AG09319 (cell line): ENCODE data around the gene CABLES1.

Experiments used
- DNase-seq: peaks from one replicate; pipeline ENCODE4 v3.0.0-alpha.2; 2010; ENCODE audit warnings: low read depth; ENCODE audit errors: extremely low read depth
- TF ChIP-seq, protein P1 (sequence below): IDR thresholded peaks from 2 replicates; pipeline ENCODE4 v1.5.1; 2011; ENCODE audit warnings: low read depth, mild to moderate bottlenecking, inconsistent platforms, low read length, moderate library complexity

The CABLES1 gene

DNA sequence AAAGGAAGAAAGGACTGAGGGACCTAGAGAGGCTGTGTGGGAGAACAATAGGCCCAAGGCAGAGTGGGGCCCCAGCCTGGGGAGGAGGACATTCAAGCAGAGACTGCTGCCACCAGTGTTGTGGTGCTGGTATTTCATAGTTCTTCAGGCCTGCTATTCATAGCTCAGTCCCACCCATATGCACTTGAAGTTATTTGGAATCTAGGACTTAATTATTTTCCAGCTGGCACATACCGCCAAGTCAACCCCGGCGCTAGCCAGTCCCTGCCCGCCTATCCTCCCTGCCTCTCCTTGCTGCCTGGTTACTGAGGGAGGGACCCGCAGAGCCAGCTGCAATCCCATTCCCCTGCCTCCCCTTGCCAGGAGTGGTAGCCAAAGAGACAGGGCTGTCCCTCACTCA is 141.2 kb downstream of the CABLES1 start:
- DNase-seq: no peak

DNA sequence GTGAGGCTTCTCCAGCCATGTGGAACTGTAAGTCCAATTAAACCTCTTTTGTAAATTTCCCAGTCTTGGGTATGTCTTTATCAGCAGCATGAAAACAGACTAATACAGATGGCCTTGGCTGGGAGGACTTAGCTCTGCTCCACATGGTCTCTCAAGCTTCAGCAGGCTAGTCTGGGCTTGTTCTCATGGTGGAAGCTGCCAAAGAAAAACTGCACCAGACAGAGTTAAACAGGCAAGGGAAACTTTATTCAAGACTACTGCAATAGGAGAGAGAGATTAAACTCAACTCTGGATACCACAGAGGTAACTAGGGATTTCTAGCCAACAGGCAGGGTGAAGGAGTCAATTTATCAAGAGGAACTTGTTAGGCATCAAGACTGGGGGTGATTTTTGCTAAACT is 142.1 kb downstream of the CABLES1 start:
- no peak for DNase-seq
- TF ChIP-seq, protein P1, sequence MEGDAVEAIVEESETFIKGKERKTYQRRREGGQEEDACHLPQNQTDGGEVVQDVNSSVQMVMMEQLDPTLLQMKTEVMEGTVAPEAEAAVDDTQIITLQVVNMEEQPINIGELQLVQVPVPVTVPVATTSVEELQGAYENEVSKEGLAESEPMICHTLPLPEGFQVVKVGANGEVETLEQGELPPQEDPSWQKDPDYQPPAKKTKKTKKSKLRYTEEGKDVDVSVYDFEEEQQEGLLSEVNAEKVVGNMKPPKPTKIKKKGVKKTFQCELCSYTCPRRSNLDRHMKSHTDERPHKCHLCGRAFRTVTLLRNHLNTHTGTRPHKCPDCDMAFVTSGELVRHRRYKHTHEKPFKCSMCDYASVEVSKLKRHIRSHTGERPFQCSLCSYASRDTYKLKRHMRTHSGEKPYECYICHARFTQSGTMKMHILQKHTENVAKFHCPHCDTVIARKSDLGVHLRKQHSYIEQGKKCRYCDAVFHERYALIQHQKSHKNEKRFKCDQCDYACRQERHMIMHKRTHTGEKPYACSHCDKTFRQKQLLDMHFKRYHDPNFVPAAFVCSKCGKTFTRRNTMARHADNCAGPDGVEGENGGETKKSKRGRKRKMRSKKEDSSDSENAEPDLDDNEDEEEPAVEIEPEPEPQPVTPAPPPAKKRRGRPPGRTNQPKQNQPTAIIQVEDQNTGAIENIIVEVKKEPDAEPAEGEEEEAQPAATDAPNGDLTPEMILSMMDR: no peak

More for the DNA sequence above, 141.2 kb downstream of the CABLES1 start:
- TF ChIP-seq, protein P1: no peak

DNA sequence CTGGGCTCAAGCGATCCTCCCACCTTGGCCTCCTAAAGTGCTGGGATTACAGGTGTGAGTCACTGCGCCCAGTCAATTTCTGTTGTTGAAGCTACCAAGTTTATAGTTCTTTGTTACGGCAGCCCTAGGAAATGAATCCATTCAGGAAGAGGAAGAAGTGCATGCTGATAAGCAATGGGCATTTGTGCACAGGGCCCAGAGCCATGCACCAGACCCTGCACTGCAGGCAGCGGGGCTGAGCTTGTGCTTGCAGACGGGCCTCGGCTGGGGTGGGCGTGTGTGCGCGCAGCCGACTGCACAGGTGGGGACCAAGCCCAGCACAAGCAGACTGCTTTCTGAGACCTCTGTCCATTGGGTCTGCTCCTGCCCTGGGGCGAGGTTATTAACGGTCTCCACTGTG is 144.6 kb downstream of the CABLES1 start:
- no peak for DNase-seq
- TF ChIP-seq, protein P1: no peak

DNA sequence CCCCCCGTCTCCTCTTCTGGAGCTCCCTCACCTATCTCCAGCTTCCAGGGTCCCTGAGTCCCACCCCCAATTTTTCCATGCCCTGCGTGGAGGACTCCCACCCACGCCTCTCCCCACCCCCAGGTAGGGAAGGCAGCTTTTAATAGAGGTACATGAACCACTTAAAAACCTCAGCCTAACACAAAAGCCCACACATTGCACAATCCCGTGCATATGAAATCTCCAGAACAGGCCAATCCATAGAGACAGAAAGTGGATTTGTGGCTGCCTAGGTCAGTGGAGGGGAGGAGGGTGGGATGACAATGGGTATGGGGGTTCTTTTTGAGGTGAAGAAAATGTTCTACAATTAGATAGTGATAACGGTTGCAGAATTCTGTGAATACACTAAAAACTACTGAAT is 145.6 kb downstream of the CABLES1 start:
- TF ChIP-seq, protein P1: no peak
- DNase-seq: no peak

DNA sequence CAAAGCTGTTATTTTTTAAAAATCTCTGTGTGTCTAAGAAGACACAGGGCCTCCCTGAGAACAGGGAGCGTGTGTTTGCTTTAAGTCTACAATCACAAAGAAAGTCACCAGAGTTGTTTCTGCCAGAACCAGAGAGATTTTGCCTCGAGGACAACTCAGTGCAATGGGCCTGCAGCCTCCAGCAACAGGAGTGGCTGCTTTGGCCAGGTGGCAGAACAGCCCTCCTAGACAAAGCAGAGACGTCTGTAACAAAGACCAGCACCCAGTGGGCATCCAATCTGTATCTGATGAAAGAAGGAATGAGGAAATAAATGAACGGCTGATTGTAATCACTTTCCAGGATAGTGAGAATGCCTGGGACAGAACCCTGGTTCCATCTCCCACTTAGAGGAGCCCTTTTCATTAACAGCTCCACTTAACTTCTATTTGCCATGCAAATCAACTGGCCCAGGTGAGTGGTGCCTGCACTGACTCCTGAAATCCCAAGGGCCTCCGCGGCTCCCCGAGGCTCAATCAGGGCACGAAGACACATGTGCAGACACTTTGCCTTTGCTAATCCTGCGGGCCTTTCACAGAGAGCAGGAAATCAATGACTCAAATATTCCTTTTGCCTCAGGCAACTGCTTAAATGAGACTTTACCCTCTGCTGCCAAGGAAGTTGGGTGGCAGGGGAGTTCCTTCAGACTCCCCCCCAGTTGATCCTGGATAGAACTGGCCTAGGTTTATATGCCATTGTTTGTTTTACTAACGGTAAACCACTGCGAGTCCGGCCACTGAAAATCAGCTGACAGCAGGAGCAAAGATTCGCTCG is 146.5 kb downstream of the CABLES1 start:
- DNase-seq: peak; percentile 36
- TF ChIP-seq, protein P1: no peak

DNA sequence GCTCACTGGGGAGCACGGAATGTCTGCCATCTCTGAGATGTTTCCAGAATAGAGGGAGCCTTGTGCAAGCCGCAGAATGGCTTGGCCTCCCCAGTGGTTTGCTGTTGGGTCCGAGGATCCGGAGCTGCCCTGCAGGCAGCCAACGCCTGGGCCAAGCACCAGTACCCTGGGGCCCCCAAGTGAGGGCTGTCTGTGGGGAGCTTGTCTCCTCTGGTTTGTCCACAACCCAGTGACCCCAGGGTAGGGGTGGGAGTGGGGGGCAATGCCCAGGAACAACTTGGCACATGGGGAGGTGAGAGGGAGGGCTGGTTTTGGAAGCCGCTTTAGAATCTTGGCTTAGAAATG is 147.1 kb downstream of the CABLES1 start:
- no peak for DNase-seq
- TF ChIP-seq, protein P1: no peak

DNA sequence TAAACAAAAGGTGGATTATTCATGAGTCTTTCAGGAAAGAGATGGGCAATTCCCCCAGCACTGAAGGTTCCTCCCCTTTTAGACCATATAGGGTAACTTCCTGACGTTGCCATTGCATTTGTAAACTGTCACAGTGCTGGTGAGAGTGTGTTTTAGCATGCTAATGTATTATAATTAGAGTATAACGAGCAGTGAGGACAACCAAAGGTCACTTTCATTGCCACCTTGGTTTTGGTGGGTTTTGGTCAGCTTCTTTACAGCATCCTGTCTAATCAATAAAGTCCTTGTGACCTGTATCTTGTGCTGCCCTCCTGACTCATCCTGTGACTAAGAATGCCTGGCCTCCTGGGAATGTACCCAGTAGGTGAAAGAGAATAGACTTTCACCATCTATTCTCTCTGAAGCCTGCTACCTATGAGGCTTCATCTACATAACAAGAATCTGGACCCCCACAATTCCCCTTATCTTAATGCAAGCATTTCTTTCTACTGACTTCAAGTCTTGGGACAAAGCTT is 148.7 kb downstream of the CABLES1 start:
- no peak for DNase-seq
- TF ChIP-seq, protein P1: no peak
